K562 (cell line): Measurements from ENCODE around the gene PPCDC. TPM values are rescaled to one million over a fixed set of nuclear protein-coding genes. Genes with fewer than 3 reads are reported as not detected.

Source experiments
- ATAC-seq: fragments of 200-7000 bp; cut with Tn5 transposase; 3 replicates; pipeline ENCODE4 v1.9.1; 2020; ENCODE audit warnings: moderate library complexity
- BruUV-seq: library from RNA; stranded (reverse); fragments of 400-500 nt; replicated peaks from 2 replicates; lab custom pipeline; 2021; lab: Mats Ljungman, UMichigan
- CTCF ChIA-PET: fragments of 300-600 bp; formaldehyde crosslinking; extraction: SDS; loops from one replicate; lab custom pipeline; 2021; ENCODE audit warnings: low intra/inter-chr PET ratio; lab: Yijun Ruan, JAX
- POLR2A ChIA-PET: fragments of 300-600, 350-650 bp; sonication (Branson Sonifier 250); formaldehyde crosslinking; extraction: SDS; loops from one replicate; lab custom pipeline; 2021; ENCODE audit warnings: antibody characterized with exemption, inconsistent platforms; lab: Yijun Ruan, JAX
- DNase-seq, 4 experiments: peaks; one replicate each; pipeline versions ENCODE4 v3.0.0 to v3.0.0-alpha.2; 2011 to 2018; ENCODE audit warnings: low spot score in 3 of 4, mixed read lengths in 3 of 4; ENCODE audit errors: extremely low read depth in 1 of 4
- FAIRE-seq: peaks from 2 replicates; lab custom pipeline; 2011; peaks lifted over from hg19 to GRCh38; lab: Jason Lieb, UNC
- H2AFZ ChIP-seq: 2 replicates; pipeline ENCODE4 v1.6.0; 2011; ENCODE audit warnings: low read depth, low read length, control low read depth, inconsistent platforms
- H3K27ac ChIP-seq: fragments of 200-600 bp; 3 replicates; pipeline ENCODE4 v1.8.0; 2011; ENCODE audit warnings: low read depth, mild to moderate bottlenecking, control low read depth, inconsistent platforms, low read length, moderate library complexity, mixed read lengths; ENCODE audit errors: extremely low read depth
- H3K27me3 ChIP-seq, 2 experiments: fragments of 300-600 bp in 1 of 2; 2 replicates in 1 of 2; 3 replicates in 1 of 2; pipeline versions ENCODE4 v1.6.0 to v1.8.0; 2011; ENCODE audit warnings: inconsistent platforms in 2 of 2, low read length in 2 of 2, mild to moderate bottlenecking in 1 of 2, mixed read lengths in 1 of 2, moderate library complexity in 1 of 2; ENCODE audit not compliant: control insufficient read depth in 2 of 2, insufficient read depth in 2 of 2
- H3K36me3 ChIP-seq: fragments of 300-600 bp; 3 replicates; pipeline ENCODE4 v1.8.0; 2011; ENCODE audit warnings: mild to moderate bottlenecking, low read length, inconsistent platforms; ENCODE audit not compliant: control insufficient read depth, insufficient read depth
- H3K4me1 ChIP-seq, 2 experiments: fragments of 200-600 bp in 1 of 2; replicated peaks in 1 of 2; 2 replicates in 1 of 2; 3 replicates in 1 of 2; pipeline versions ENCODE4 v1.5.1 to v1.8.0; 2011; ENCODE audit warnings: inconsistent platforms in 2 of 2, low read length in 2 of 2, mild to moderate bottlenecking in 1 of 2, mixed read lengths in 1 of 2, moderate library complexity in 1 of 2; ENCODE audit not compliant: control insufficient read depth in 2 of 2, insufficient read depth in 2 of 2
- H3K4me2 ChIP-seq: 2 replicates; pipeline ENCODE4 v1.6.1; 2011; ENCODE audit warnings: low read length, control low read depth, inconsistent platforms, mixed read lengths; ENCODE audit not compliant: insufficient read depth
- H3K4me3 ChIP-seq: fragments of 200-600 bp; sonication (generic), shearing (Covaris generic); 2 replicates; pipeline ENCODE4 v1.5.1; 2016; ENCODE audit warnings: control low read depth, inconsistent platforms
- H3K79me2 ChIP-seq: fragments of 200-600 bp; 3 replicates; pipeline ENCODE4 v1.8.0; 2011; ENCODE audit warnings: low read length, inconsistent platforms; ENCODE audit not compliant: control insufficient read depth, insufficient read depth
- H3K9ac ChIP-seq, 2 experiments: 2 replicates each; pipeline versions ENCODE4 v1.6.0 to v1.6.1; 2011; ENCODE audit warnings: low read depth in 2 of 2, low read length in 2 of 2, control low read depth in 1 of 2, inconsistent platforms in 1 of 2, mild to moderate bottlenecking in 1 of 2, mixed read lengths in 1 of 2; ENCODE audit not compliant: insufficient read depth in 1 of 2
- H3K9me1 ChIP-seq: one replicate; pipeline ENCODE4 v1.6.0; 2011; ENCODE audit warnings: inconsistent platforms, mild to moderate bottlenecking, low read length, moderate library complexity; ENCODE audit not compliant: control insufficient read depth, insufficient read depth
- H3K9me3 ChIP-seq: replicated peaks from 2 replicates; pipeline ENCODE4 v1.5.1; 2011; ENCODE audit warnings: low read depth, low read length, inconsistent platforms; ENCODE audit not compliant: control insufficient read depth, insufficient read depth
- H4K20me1 ChIP-seq: replicated peaks from 2 replicates; pipeline ENCODE4 v1.6.1; 2011; ENCODE audit warnings: low read length, inconsistent platforms, mixed read lengths; ENCODE audit not compliant: control insufficient read depth, insufficient read depth
- EP300 ChIP-seq: IDR thresholded peaks from 2 replicates; pipeline ENCODE4 v1.6.1; 2012; ENCODE audit warnings: low read length, improper control_type of control experiment
- IFI16 ChIP-seq: fragments of 250-450 bp; sonication (Bioruptor Pico); IDR thresholded peaks from 2 replicates; pipeline ENCODE4 v2.1.2; 2022; ENCODE audit warnings: mild to moderate bottlenecking, inconsistent platforms
- KDM1A ChIP-seq, 2 experiments: fragments of 450-650 bp; IDR thresholded peaks; 2 replicates each; pipeline ENCODE4 v1.6.1; 2016; ENCODE audit warnings: mild to moderate bottlenecking in 2 of 2
- NRF1 ChIP-seq, 2 experiments: fragments of 450-650 bp; IDR thresholded peaks in 1 of 2; conservative IDR thresholded peaks in 1 of 2; 2 replicates each; pipeline ENCODE4 v1.6.1; 2014; ENCODE audit warnings: mild to moderate bottlenecking in 2 of 2
- PYGO2 ChIP-seq: fragments of 450-650 bp; IDR thresholded peaks from 2 replicates; pipeline ENCODE4 v1.6.1; 2016; ENCODE audit warnings: mild to moderate bottlenecking, missing genetic modification characterization, moderate library complexity, missing compliant biosample characterization
- SNIP1 ChIP-seq: fragments of 450-650 bp; IDR thresholded peaks from 2 replicates; pipeline ENCODE4 v1.7.1; 2017; ENCODE audit warnings: low read depth, mild to moderate bottlenecking
- ZC3H11A ChIP-seq: IDR thresholded peaks from 2 replicates; pipeline ENCODE4 v1.6.1; 2012; ENCODE audit warnings: low read depth, low read length, improper control_type of control experiment
- ZNF696 ChIP-seq: fragments of 250-450 bp; sonication (Bioruptor Pico); conservative IDR thresholded peaks from 2 replicates; pipeline ENCODE4 v1.4.0; 2020; ENCODE audit warnings: mild to moderate bottlenecking, moderate library complexity
- WGBS: fragments of 100-300 bp; shearing (Covaris generic); methylation state at CpG from one replicate; pipeline ENCODE4 v1.1.6; 2016; ENCODE audit warnings: low coverage, mixed read lengths; ENCODE audit not compliant: insufficient coverage; ENCODE audit errors: missing lambda C conversion rate; 5-methylcytosine and 5-hydroxymethylcytosine counted together
- in situ Hi-C: fragments of 300-500 bp; cut with MboI; formaldehyde crosslinking; loops from 4 replicates; pipeline ENCODE4 v1.15.0; 2018; ENCODE audit warnings: inconsistent platforms, mixed read lengths
- intact Hi-C: fragments of 100-400 bp; cut with micrococcal nuclease; formaldehyde crosslinking; loops from 2 replicates; pipeline ENCODE4 v1.14.2; 2022
- polyA plus RNA-seq, 8 experiments: library from polyadenylated mRNA; depleted of rRNA in 4 of 8; stranded (reverse) in 5 of 8; unstranded in 3 of 8; fragments of >200 nt; fragmentation: Nextera tagmentation in 2 of 8; fragmentation: Illumina TruSeq in 1 of 8; extraction: Ambion mirVana in 2 of 8; extraction: Trizol in 1 of 8; gene quantifications; 2 replicates each; pipeline versions ENCODE4 v1.2.1 to v1.2.3, GENCODE V29; 2011 to 2014; ENCODE audit warnings: inconsistent platforms in 1 of 8, missing spikeins in 1 of 8
- total RNA-seq, 7 experiments: library from RNA; depleted of rRNA in 6 of 7; stranded (reverse); fragments of >200 nt in 6 of 7; fragmentation: Illumina TruSeq in 2 of 7; extraction: Trizol in 2 of 7; gene quantifications; 2 replicates each; pipeline versions ENCODE4 v1.2.1 to v1.2.3, GENCODE V29; 2011 to 2021; ENCODE audit warnings: low replicate concordance in 1 of 7
- TF ChIP-seq, protein P1 (sequence below), 2 experiments: fragments of 450-650 bp; IDR thresholded peaks; 2 replicates each; pipeline ENCODE4 v1.6.1; 2016

Gene PPCDC
- total and polyA plus RNA-seq, 9 of the 15 experiments (the other 6 are each of a cell fraction or from before 2014, with no cell fraction given) = 10.9 to 53.6 (median 16.7) TPM

DNA sequence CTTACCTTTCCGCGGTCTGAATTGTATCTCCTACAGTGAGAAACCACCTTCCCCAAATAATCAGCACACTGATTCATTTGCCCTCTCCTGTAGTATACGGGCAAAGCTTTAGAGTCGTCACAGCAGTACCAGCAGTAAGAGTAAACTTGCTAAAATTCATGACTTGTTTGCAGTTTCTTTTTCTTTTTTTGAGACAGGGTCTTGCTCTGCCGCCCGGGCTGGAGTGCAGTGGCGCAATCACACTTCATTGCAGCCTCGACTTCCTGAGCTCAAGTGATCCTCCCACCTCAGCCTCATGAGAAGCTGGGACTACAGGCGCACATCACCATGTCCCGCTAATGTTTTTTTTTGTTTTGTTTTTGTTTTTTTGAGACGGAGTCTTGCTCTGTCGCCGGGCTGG is 16.2 kb upstream of the PPCDC start:
- H3K4me2 ChIP-seq = no peak overlapping the region
- ChIA-PET CTCF (no interaction called here), POLR2A (interaction anchor here (0.8 kb wide), 1 partner anchor 317 kb away, joined by 4 read pairs; no protein-coding TSS in a partner anchor)
- ATAC-seq (no peak), FAIRE-seq (no peak), DNase-seq (no peak)
- no peak overlapping the region for H3K4me3 ChIP-seq
- H3K36me3 ChIP-seq = no peaks in the 10 kb centered on the region
- no peaks in the 10 kb centered on the region for H3K9me1 ChIP-seq
- WGBS = 22% methylated on average over 13 of the region's 13 CpGs
- TF ChIP-seq PYGO2 (tag) (no peak), ZC3H11A (no peak), SNIP1 (no peak), EP300 (no peak), KDM1A (IDR thresholded peaks at IDR 0.05) (no peak), NRF1 (conservative IDR thresholded peaks at IDR 0.05 in 1 of 2, IDR thresholded peaks at IDR 0.05 in 1 of 2) (no peak), IFI16 (no peak), ZNF696 (CRISPR knock-in tag) (no peak)
- TF ChIP-seq, protein P1, sequence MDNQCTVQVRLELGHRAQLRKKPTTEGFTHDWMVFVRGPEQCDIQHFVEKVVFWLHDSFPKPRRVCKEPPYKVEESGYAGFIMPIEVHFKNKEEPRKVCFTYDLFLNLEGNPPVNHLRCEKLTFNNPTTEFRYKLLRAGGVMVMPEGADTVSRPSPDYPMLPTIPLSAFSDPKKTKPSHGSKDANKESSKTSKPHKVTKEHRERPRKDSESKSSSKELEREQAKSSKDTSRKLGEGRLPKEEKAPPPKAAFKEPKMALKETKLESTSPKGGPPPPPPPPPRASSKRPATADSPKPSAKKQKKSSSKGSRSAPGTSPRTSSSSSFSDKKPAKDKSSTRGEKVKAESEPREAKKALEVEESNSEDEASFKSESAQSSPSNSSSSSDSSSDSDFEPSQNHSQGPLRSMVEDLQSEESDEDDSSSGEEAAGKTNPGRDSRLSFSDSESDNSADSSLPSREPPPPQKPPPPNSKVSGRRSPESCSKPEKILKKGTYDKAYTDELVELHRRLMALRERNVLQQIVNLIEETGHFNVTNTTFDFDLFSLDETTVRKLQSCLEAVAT (IDR thresholded peaks at IDR 0.05) = no peak
- peaks cover 27 to 54% of the 10 kb centered on the region in 2 experiments; a peak in 4 of 5 replicates for H3K27me3 ChIP-seq
- H2AFZ ChIP-seq = no peak overlapping the region
- H4K20me1 ChIP-seq = no peaks in the 10 kb centered on the region
- in situ Hi-C loops = no loop called here
- no TSS peak for BruUV-seq
- no peaks in the 10 kb centered on the region; a peak in 1 of 5 replicates for H3K4me1 ChIP-seq
- H3K27ac ChIP-seq = no peak overlapping the region
- intact Hi-C loops = no loop called here
- no peak overlapping the region for H3K9ac ChIP-seq
- no peaks in the 10 kb centered on the region for H3K9me3 ChIP-seq
- H3K79me2 ChIP-seq = no peaks in the 10 kb centered on the region
